ENCODE measurements around the gene CHRM4. TPM values are rescaled to one million over a fixed set of nuclear protein-coding genes. Genes with fewer than 3 reads are reported as not detected.

The CHRM4 gene
- total RNA-seq, 2 donors from 2014 or later: 0.46 TPM; not detected in 1

GRCh38 chr11:46418751-46419150, 27.2 kb upstream of the CHRM4 start:
- Mint-ChIP-seq H3K9me3 (no peaks in the 10 kb centered on the region), H3K27me3 (ENCODE audit: insufficient read depth) (no peaks in the 10 kb centered on the region), H3K27ac (no peak overlapping the region), H3K4me3 (no peak overlapping the region), H3K36me3 (ENCODE audit: low read depth) (peaks cover 58% of the 10 kb centered on the region), H3K4me1 (peaks cover 14% of the 10 kb centered on the region)
- no peaks in the 10 kb centered on the region for H3K4me1 ChIP-seq (ENCODE audit: control insufficient read depth, insufficient read depth, low read length)
- no peaks in the 10 kb centered on the region for H3K9me3 ChIP-seq (ENCODE audit: control insufficient read depth, low read length)
- peaks cover 70% of the 10 kb centered on the region for H3K36me3 ChIP-seq (ENCODE audit: control insufficient read depth, insufficient read depth, low read length)
- no peaks in the 10 kb centered on the region for H3K27me3 ChIP-seq (ENCODE audit: control insufficient read depth, insufficient read depth, low read length, poor library complexity, severe bottlenecking)
- 93 to 100% methylated on average over 2 to 4 of the region's 5 CpGs for WGBS, 2 experiments (ENCODE audit: insufficient coverage in 1 of 2, insufficient read length in 1 of 2)
- no peak overlapping the region for H3K27ac ChIP-seq (ENCODE audit: low read depth, low read length)
- no peak overlapping the region for H3K4me3 ChIP-seq (ENCODE audit: low read length)
- no peak for DNase-seq
- H3K9ac ChIP-seq (ENCODE audit: extremely low read depth, low read length, poor library complexity, severe bottlenecking): no peak overlapping the region
- TF ChIP-seq, protein P1, sequence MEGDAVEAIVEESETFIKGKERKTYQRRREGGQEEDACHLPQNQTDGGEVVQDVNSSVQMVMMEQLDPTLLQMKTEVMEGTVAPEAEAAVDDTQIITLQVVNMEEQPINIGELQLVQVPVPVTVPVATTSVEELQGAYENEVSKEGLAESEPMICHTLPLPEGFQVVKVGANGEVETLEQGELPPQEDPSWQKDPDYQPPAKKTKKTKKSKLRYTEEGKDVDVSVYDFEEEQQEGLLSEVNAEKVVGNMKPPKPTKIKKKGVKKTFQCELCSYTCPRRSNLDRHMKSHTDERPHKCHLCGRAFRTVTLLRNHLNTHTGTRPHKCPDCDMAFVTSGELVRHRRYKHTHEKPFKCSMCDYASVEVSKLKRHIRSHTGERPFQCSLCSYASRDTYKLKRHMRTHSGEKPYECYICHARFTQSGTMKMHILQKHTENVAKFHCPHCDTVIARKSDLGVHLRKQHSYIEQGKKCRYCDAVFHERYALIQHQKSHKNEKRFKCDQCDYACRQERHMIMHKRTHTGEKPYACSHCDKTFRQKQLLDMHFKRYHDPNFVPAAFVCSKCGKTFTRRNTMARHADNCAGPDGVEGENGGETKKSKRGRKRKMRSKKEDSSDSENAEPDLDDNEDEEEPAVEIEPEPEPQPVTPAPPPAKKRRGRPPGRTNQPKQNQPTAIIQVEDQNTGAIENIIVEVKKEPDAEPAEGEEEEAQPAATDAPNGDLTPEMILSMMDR (conservative IDR thresholded peaks at IDR 0.05): no peak

DNA sequence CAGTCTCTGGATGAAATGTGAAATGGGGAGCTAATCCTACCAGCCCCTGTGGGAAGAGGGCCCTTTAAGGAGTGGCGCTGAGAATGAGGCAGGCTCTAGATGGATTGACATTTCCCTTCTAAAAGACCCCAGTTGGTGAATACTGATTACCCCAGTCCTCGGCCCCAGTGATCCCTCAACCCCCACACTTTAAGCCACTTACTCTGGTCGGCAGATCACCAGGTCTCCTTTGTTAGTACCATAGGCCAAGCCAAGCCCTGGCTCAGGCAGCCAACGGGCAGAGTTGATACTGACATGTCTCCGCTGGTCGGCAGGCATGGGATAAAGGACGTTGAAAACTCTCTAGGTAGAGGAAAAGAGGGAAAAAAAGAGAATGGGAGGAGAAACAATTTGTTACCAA, 26.1 kb upstream of the CHRM4 start:
- peaks cover 14% of the 10 kb centered on the region for H3K4me1 Mint-ChIP-seq
- H3K27me3 ChIP-seq (ENCODE audit: control insufficient read depth, insufficient read depth, low read length, poor library complexity, severe bottlenecking): no peaks in the 10 kb centered on the region
- no peaks in the 10 kb centered on the region for H3K9me3 Mint-ChIP-seq
- peaks cover 66% of the 10 kb centered on the region for H3K36me3 Mint-ChIP-seq (ENCODE audit: low read depth)
- H3K9ac ChIP-seq (ENCODE audit: extremely low read depth, low read length, poor library complexity, severe bottlenecking): no peak overlapping the region
- 71 to 87% methylated on average over 6 to 7 of the region's 7 CpGs for WGBS, 2 experiments (ENCODE audit: insufficient coverage in 1 of 2, insufficient read length in 1 of 2)
- no peaks in the 10 kb centered on the region for H3K9me3 ChIP-seq (ENCODE audit: control insufficient read depth, low read length)
- DNase-seq: no peak
- H3K36me3 ChIP-seq (ENCODE audit: control insufficient read depth, insufficient read depth, low read length): peaks cover 74% of the 10 kb centered on the region
- H3K4me3 ChIP-seq (ENCODE audit: low read length): no peak overlapping the region
- TF ChIP-seq, protein P1 (conservative IDR thresholded peaks at IDR 0.05): no peak
- no peak overlapping the region for H3K4me3 Mint-ChIP-seq
- no peaks in the 10 kb centered on the region for H3K4me1 ChIP-seq (ENCODE audit: control insufficient read depth, insufficient read depth, low read length)
- peak overlapping the region; percentile 63 for H3K27ac Mint-ChIP-seq
- H3K27ac ChIP-seq (ENCODE audit: low read depth, low read length): no peak overlapping the region
- no peaks in the 10 kb centered on the region for H3K27me3 Mint-ChIP-seq (ENCODE audit: insufficient read depth)

DNA sequence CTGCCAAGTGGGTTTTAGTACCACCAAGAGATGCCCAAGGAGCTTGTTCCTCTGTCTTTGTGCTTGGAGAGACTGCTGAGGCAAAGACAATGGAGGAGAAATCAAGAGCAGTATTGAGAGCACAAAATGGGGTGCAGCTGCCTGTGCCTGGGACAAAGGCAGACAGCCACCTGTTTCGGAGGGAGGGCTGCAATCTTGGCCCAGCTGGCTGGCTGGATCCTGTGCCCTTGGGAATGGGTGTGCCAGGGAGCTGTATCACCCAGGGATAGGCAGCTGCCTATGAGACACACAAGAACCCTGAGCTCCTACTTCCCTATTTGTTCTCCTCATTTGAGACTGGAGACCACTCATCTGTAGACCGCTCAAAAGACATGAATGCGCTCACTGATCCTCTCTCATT, 23.3 kb upstream of the CHRM4 start:
- Mint-ChIP-seq H3K9me3 (no peaks in the 10 kb centered on the region), H3K36me3 (ENCODE audit: low read depth) (peaks cover 60% of the 10 kb centered on the region), H3K4me3 (no peak overlapping the region), H3K27ac (no peak overlapping the region), H3K27me3 (ENCODE audit: insufficient read depth) (no peaks in the 10 kb centered on the region), H3K4me1 (peaks cover 18% of the 10 kb centered on the region)
- H3K27me3 ChIP-seq (ENCODE audit: control insufficient read depth, insufficient read depth, low read length, poor library complexity, severe bottlenecking): no peaks in the 10 kb centered on the region
- H3K4me1 ChIP-seq (ENCODE audit: control insufficient read depth, insufficient read depth, low read length): no peaks in the 10 kb centered on the region
- TF ChIP-seq, protein P1 (conservative IDR thresholded peaks at IDR 0.05): no peak
- peaks cover 62% of the 10 kb centered on the region for H3K36me3 ChIP-seq (ENCODE audit: control insufficient read depth, insufficient read depth, low read length)
- H3K4me3 ChIP-seq (ENCODE audit: low read length): no peak overlapping the region
- DNase-seq: no peak
- 64 to 67% methylated on average over 3 of the region's 3 CpGs for whole genome bisulfite sequencing, 2 experiments (ENCODE audit: insufficient coverage in 1 of 2, insufficient read length in 1 of 2)
- H3K9me3 ChIP-seq (ENCODE audit: control insufficient read depth, low read length): no peaks in the 10 kb centered on the region
- H3K27ac ChIP-seq (ENCODE audit: low read depth, low read length): no peak overlapping the region
- H3K9ac ChIP-seq (ENCODE audit: extremely low read depth, low read length, poor library complexity, severe bottlenecking): no peak overlapping the region

Measured in endodermal cell (in vitro differentiated cells).